Peyer's patch (tissue), 4 donors: ENCODE results near the gene SGMS2.

Experiments used
- CTCF ChIP-seq, 6 experiments: fragments of 450-650 bp in 4 of 6; fragments of 200-600 bp in 2 of 6; sonication (generic) in 1 of 6; IDR thresholded peaks; one replicate each; pipeline ENCODE4 v1.5.1; 2017 to 2019; ENCODE audit warnings: antibody characterized with exemption in 6 of 6, mild to moderate bottlenecking in 3 of 6, moderate library complexity in 1 of 6
- POLR2A ChIP-seq, 2 donors: fragments of 450-650 bp; IDR thresholded peaks; one replicate each; pipeline ENCODE4 v1.5.1; 2017; ENCODE audit warnings: antibody characterized with exemption in 2 of 2, mild to moderate bottlenecking in 2 of 2, moderate library complexity in 2 of 2

- TF ChIP-seq CTCF (IDR thresholded peaks at IDR 0.05): no peak
- TF ChIP-seq POLR2A (IDR thresholded peaks at IDR 0.05): peak; percentile 47 to 79
Observed at GRCh38 chr4:107826421-107826980, 1.8 kb downstream of the SGMS2 start.
